Neural cell (in vitro differentiated cells): ENCODE data around the gene TAB3. TPM values are rescaled to one million over a fixed set of nuclear protein-coding genes. Genes with fewer than 3 reads are reported as not detected.

Experiments
- H2AFZ ChIP-seq: fragments of 200-600, 300-800 bp; sonication (generic), shearing (Covaris generic); 2 replicates; pipeline ENCODE4 v1.6.0; 2014; ENCODE audit warnings: low read depth, mild to moderate bottlenecking, antibody characterized with exemption, low read length, moderate library complexity
- H3F3A ChIP-seq: fragments of 200-600 bp; shearing (Covaris generic); 2 replicates; pipeline ENCODE4 v1.6.1; 2016; ENCODE audit warnings: mild to moderate bottlenecking, moderate library complexity, mixed read lengths, antibody characterized with exemption, low read length; ENCODE audit not compliant: insufficient read depth, poor library complexity, severe bottlenecking
- H3K27ac ChIP-seq: fragments of 200-600, 300-800 bp; sonication (generic), shearing (Covaris generic); 2 replicates; pipeline ENCODE4 v1.5.1; 2014; ENCODE audit warnings: mild to moderate bottlenecking, low read length, moderate library complexity
- H3K27me3 ChIP-seq: fragments of 300-800, 200-600 bp; sonication (generic), shearing (Covaris generic); 2 replicates; pipeline ENCODE4 v1.6.0; 2014; ENCODE audit warnings: mild to moderate bottlenecking, low read depth, low read length, moderate library complexity; ENCODE audit not compliant: insufficient read depth
- H3K36me3 ChIP-seq: fragments of 300-800, 200-600 bp; sonication (generic), shearing (Covaris generic); 2 replicates; pipeline ENCODE4 v1.5.1; 2014; ENCODE audit warnings: mild to moderate bottlenecking, antibody characterized with exemption, low read length, moderate library complexity; ENCODE audit not compliant: insufficient read depth
- H3K4me2 ChIP-seq: fragments of 300-800, 200-600 bp; sonication (generic), shearing (Covaris generic); 2 replicates; pipeline ENCODE4 v1.6.0; 2014; ENCODE audit warnings: mild to moderate bottlenecking, low read length
- H3K4me3 ChIP-seq: fragments of 300-800, 200-600 bp; sonication (generic), shearing (Covaris generic); 2 replicates; pipeline ENCODE4 v1.5.1; 2014; ENCODE audit warnings: mild to moderate bottlenecking, low read length, moderate library complexity
- H3K79me2 ChIP-seq: fragments of 200-600 bp; shearing (Covaris generic); replicated peaks from 2 replicates; pipeline ENCODE4 v1.6.0; 2014; ENCODE audit warnings: mild to moderate bottlenecking, low read length, moderate library complexity; ENCODE audit not compliant: insufficient read depth
- H3K9ac ChIP-seq: fragments of 300-800, 200-600 bp; sonication (generic), shearing (Covaris generic); 2 replicates; pipeline ENCODE4 v1.6.1; 2016; ENCODE audit warnings: mild to moderate bottlenecking, low read length, mixed read lengths
- H3K9me2 ChIP-seq: fragments of 200-600 bp; shearing (Covaris generic); 2 replicates; pipeline ENCODE4 v1.6.1; 2016; ENCODE audit warnings: mild to moderate bottlenecking, low read length, mixed read lengths; ENCODE audit not compliant: insufficient read depth
- H3K9me3 ChIP-seq: fragments of 200-600, 300-800 bp; sonication (generic), shearing (Covaris generic); 2 replicates; pipeline ENCODE4 v1.6.1; 2016; ENCODE audit warnings: mild to moderate bottlenecking, mixed run types, low read length, moderate library complexity, mixed read lengths
- H4K20me1 ChIP-seq: fragments of 200-600 bp; shearing (Covaris generic); 2 replicates; pipeline ENCODE4 v1.6.1; 2016; ENCODE audit warnings: mild to moderate bottlenecking, mixed run types; ENCODE audit not compliant: insufficient read depth
- EP300 ChIP-seq: fragments of 450-650 bp; conservative IDR thresholded peaks from 2 replicates; pipeline ENCODE4 v1.6.1; 2014; ENCODE audit warnings: antibody characterized with exemption, mild to moderate bottlenecking, moderate library complexity; ENCODE audit not compliant: poor library complexity, severe bottlenecking
- EZH2 ChIP-seq: fragments of 200-600, 300-800 bp; shearing (Covaris generic), sonication (generic); IDR thresholded peaks from 2 replicates; pipeline ENCODE4 v1.6.1; 2014; ENCODE audit warnings: antibody characterized with exemption, low read length, borderline replicate concordance, mild to moderate bottlenecking; ENCODE audit not compliant: insufficient read depth, poor library complexity, severe bottlenecking
- MXI1 ChIP-seq: fragments of 450-650 bp; conservative IDR thresholded peaks from 2 replicates; pipeline ENCODE4 v1.6.1; 2014; ENCODE audit warnings: antibody characterized with exemption, mild to moderate bottlenecking; ENCODE audit not compliant: poor library complexity, severe bottlenecking
- POLR2AphosphoS5 ChIP-seq: IDR thresholded peaks from 2 replicates; pipeline ENCODE4 v1.6.1; 2012
- RAD21 ChIP-seq: fragments of 450-650 bp; conservative IDR thresholded peaks from 2 replicates; pipeline ENCODE4 v1.6.1; 2014; ENCODE audit warnings: antibody characterized with exemption, mild to moderate bottlenecking, moderate library complexity
- SMC3 ChIP-seq: fragments of 450-650 bp; conservative IDR thresholded peaks from 2 replicates; pipeline ENCODE4 v1.6.1; 2014; ENCODE audit warnings: antibody characterized with exemption, mild to moderate bottlenecking, moderate library complexity; ENCODE audit not compliant: poor library complexity
- TAF1 ChIP-seq: IDR thresholded peaks from 2 replicates; pipeline ENCODE4 v1.6.1; 2012; ENCODE audit warnings: low read depth
- polyA plus RNA-seq: library from polyadenylated mRNA; depleted of rRNA; stranded (reverse); fragments of >200 nt; gene quantifications from 2 replicates; pipeline ENCODE4 v1.2.3, GENCODE V29; 2014
- TF ChIP-seq, protein P1 (sequence below): IDR thresholded peaks from 2 replicates; pipeline ENCODE4 v1.6.1; 2012; ENCODE audit warnings: borderline replicate concordance
- TF ChIP-seq, protein P2 (sequence below): fragments of 450-650 bp; IDR thresholded peaks from 2 replicates; pipeline ENCODE4 v1.5.1; 2014; ENCODE audit warnings: antibody characterized with exemption, mild to moderate bottlenecking, moderate library complexity; ENCODE audit not compliant: poor library complexity, severe bottlenecking

The TAB3 gene
- polyA plus RNA-seq, 1 donor from 2014 or later, result 28.7 TPM

- H3K4me3 ChIP-seq, result no peak overlapping the region
- H3K79me2 ChIP-seq, result no peaks in the 10 kb centered on the region
- H3K4me2 ChIP-seq, result no peak overlapping the region
- no peak for TF ChIP-seq EZH2
- no peak for TF ChIP-seq MXI1
- TF ChIP-seq, protein P1, sequence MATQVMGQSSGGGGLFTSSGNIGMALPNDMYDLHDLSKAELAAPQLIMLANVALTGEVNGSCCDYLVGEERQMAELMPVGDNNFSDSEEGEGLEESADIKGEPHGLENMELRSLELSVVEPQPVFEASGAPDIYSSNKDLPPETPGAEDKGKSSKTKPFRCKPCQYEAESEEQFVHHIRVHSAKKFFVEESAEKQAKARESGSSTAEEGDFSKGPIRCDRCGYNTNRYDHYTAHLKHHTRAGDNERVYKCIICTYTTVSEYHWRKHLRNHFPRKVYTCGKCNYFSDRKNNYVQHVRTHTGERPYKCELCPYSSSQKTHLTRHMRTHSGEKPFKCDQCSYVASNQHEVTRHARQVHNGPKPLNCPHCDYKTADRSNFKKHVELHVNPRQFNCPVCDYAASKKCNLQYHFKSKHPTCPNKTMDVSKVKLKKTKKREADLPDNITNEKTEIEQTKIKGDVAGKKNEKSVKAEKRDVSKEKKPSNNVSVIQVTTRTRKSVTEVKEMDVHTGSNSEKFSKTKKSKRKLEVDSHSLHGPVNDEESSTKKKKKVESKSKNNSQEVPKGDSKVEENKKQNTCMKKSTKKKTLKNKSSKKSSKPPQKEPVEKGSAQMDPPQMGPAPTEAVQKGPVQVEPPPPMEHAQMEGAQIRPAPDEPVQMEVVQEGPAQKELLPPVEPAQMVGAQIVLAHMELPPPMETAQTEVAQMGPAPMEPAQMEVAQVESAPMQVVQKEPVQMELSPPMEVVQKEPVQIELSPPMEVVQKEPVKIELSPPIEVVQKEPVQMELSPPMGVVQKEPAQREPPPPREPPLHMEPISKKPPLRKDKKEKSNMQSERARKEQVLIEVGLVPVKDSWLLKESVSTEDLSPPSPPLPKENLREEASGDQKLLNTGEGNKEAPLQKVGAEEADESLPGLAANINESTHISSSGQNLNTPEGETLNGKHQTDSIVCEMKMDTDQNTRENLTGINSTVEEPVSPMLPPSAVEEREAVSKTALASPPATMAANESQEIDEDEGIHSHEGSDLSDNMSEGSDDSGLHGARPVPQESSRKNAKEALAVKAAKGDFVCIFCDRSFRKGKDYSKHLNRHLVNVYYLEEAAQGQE, result no peak
- TF ChIP-seq TAF1, result no peak
- TF ChIP-seq, protein P2, sequence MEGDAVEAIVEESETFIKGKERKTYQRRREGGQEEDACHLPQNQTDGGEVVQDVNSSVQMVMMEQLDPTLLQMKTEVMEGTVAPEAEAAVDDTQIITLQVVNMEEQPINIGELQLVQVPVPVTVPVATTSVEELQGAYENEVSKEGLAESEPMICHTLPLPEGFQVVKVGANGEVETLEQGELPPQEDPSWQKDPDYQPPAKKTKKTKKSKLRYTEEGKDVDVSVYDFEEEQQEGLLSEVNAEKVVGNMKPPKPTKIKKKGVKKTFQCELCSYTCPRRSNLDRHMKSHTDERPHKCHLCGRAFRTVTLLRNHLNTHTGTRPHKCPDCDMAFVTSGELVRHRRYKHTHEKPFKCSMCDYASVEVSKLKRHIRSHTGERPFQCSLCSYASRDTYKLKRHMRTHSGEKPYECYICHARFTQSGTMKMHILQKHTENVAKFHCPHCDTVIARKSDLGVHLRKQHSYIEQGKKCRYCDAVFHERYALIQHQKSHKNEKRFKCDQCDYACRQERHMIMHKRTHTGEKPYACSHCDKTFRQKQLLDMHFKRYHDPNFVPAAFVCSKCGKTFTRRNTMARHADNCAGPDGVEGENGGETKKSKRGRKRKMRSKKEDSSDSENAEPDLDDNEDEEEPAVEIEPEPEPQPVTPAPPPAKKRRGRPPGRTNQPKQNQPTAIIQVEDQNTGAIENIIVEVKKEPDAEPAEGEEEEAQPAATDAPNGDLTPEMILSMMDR, result no peak
- TF ChIP-seq EP300, result no peak
- TF ChIP-seq RAD21, result no peak
- TF ChIP-seq SMC3, result no peak
- no peak for TF ChIP-seq POLR2AphosphoS5
- H3K27ac ChIP-seq, result no peak overlapping the region
- no peaks in the 10 kb centered on the region for H4K20me1 ChIP-seq
- no peak overlapping the region for H2AFZ ChIP-seq
- H3K27me3 ChIP-seq, result no peaks in the 10 kb centered on the region
- H3F3A ChIP-seq, result no peaks in the 10 kb centered on the region
- H3K36me3 ChIP-seq, result no peaks in the 10 kb centered on the region
- no peaks in the 10 kb centered on the region for H3K9me2 ChIP-seq
- H3K9ac ChIP-seq, result no peak overlapping the region
- H3K9me3 ChIP-seq, result no peaks in the 10 kb centered on the region
These were observed 29.4 kb upstream of the TAB3 start for GRCh38 chrX:30918480-30918879.

- no peak overlapping the region for H3K9ac ChIP-seq
- H3K4me2 ChIP-seq, result no peak overlapping the region
- no peaks in the 10 kb centered on the region for H3K9me3 ChIP-seq
- no peaks in the 10 kb centered on the region for H4K20me1 ChIP-seq
- H3F3A ChIP-seq, result no peaks in the 10 kb centered on the region
- H3K36me3 ChIP-seq, result no peaks in the 10 kb centered on the region
- H3K27me3 ChIP-seq, result no peaks in the 10 kb centered on the region
- no peak overlapping the region for H3K27ac ChIP-seq
- TF ChIP-seq EP300, result no peak
- TF ChIP-seq, protein P2, result no peak
- TF ChIP-seq RAD21, result no peak
- TF ChIP-seq SMC3, result no peak
- no peak for TF ChIP-seq MXI1
- no peak overlapping the region for H2AFZ ChIP-seq
- no peak overlapping the region for H3K4me3 ChIP-seq
- H3K9me2 ChIP-seq, result no peaks in the 10 kb centered on the region
- H3K79me2 ChIP-seq, result no peaks in the 10 kb centered on the region
These were observed 24.4 kb upstream of the TAB3 start for GRCh38 chrX:30913492-30913891.
